Activated CD4-positive, CD25-positive, alpha-beta regulatory T cell treated with anti-CD3 and anti-CD28 coated beads, Interleukin-2, amount 50 U/mL, for 16 hours (primary cell): ENCODE results near the gene MYD88.

ENCODE experiments used
- DNase-seq: peaks from one replicate; pipeline ENCODE4 v3.0.0-alpha.2; 2020; ENCODE audit warnings: low read depth, low spot score

Gene MYD88

GRCh38 chr3:38164952-38165721 is 26.7 kb downstream of the MYD88 start, which contains the start of gene OXSR1:
TSS of gene OXSR1 (plus strand) at chr3:38165537. CDS start at chr3:38165877, 340 bp downstream.
- DNase-seq, result peak; percentile 96

DNA sequence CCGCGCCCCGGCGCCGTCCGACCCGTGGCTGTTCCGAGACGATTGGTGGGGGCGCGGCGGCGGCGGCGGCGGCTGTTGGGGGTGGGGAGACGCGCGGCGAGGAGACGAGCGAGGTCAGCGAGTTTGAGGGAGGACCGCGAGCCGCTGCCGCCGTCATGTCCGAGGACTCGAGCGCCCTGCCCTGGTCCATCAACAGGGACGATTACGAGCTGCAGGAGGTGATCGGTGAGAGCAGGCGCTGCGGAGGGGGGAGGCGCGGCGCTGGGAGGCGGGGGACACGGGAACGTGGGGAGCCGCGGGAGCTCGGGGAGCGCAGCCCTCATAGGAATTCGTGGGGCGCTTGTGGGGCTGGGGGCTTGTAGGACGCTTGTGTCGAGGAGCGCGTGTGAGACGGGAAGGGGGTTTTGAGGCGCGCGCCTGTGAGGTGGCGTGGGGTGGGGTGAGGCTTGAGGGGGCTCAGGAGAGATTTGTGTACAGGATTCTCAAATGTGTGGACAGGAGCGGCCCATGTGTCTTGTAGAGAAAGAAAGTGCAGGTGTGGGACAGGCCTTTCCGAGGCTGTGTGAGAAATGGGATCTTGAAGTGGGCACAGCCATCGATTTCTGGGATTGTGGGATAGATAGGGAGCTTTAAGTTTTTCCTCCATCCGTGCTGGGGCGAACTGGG is 27.4 kb downstream of the MYD88 start:
- DNase-seq, result no peak

GRCh38 chr3:38167591-38167990 is 29.1 kb downstream of the MYD88 start:
- no peak for DNase-seq

- no peak for DNase-seq
Measured at GRCh38 chr3:38168151-38169026, 29.9 kb downstream of the MYD88 start.

GRCh38 chr3:38169027-38169317 is 30.5 kb downstream of the MYD88 start:
- DNase-seq, result no peak

DNA sequence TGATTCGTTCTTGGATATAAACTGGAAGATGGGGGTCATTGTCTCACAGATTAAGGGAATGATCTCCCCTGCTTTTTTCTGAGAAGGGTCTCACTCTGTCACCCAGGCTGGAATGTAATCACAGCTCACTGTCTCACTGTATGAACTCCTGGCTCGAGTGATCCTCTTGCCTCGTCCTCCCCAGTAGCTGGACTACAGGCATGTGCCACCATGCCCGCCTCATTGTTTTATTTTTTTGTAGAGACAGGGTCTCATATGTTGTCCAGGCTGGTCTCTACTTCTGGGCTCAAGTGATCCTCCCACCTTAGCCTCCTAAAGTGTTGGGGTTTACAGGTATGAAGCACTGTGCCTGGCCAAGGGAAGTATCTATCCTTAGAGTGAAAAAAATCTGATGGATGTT is 32.3 kb downstream of the MYD88 start:
- no peak for DNase-seq

GRCh38 chr3:38171622-38172021 is 33.2 kb downstream of the MYD88 start:
- DNase-seq, result no peak

- DNase-seq, result no peak
Measured at GRCh38 chr3:38173834-38174418, 35.5 kb downstream of the MYD88 start.

DNA sequence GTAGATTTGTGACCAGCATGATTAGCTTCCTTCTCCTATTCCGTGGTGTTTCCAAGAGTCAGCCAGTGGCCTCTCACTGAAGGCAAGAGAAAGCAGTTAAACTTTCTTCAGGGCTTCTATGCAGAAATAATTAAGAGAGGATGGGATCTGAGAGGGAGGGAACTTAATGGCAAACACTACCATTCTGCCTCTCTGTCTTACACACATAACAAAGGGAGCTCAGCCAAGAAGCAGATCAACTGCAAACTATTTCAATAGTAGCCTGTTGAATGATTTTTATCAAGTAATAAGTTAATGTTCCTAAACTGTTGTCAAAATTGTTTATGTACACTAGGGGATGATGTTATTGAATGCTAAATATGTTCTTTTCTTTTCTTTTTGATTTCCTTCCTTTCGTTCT is 38.7 kb downstream of the MYD88 start:
- no peak for DNase-seq

DNA sequence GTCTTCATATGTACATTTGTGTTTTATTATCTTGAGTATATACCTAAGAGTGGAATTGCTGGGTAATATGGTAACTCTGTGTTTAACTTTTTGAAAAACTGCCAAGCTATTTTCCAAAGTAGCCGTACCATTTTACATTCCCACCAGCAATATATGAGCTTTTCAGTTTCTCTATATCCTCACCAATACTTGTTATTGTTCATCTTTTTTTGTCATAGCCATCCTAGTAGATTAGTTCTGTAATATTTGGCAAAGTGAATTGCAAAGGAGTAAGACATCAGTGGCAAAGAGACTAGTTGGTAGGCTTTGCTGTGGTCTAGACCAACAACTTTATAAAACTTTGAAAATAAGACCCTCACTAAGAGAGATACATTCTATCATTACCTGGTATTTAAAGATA is 48.3 kb downstream of the MYD88 start:
- DNase-seq, result no peak

DNA sequence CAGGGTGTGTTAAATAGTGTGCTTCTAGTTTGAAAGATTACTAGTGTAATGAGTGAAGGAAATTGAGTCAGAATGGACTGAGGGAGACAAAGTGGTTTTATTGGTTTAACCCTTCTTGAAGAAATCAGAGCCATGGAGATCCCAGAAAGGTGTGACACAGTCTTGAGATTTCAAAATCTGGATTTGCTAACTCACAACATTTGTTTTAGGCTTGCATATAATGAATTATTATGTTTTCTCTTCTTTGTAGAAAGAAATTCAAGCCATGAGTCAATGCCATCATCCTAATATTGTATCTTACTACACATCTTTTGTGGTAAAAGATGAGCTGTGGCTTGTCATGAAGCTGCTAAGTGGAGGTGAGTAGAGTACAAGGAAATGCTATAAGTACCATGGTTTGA is 52.0 kb downstream of the MYD88 start:
- DNase-seq, result no peak
